ENCODE results near the gene FRMD4B. TPM values are rescaled to one million over a fixed set of nuclear protein-coding genes. Genes with fewer than 3 reads are reported as not detected.

The FRMD4B gene
- total RNA-seq, 1 donor: 76.5 TPM

DNA sequence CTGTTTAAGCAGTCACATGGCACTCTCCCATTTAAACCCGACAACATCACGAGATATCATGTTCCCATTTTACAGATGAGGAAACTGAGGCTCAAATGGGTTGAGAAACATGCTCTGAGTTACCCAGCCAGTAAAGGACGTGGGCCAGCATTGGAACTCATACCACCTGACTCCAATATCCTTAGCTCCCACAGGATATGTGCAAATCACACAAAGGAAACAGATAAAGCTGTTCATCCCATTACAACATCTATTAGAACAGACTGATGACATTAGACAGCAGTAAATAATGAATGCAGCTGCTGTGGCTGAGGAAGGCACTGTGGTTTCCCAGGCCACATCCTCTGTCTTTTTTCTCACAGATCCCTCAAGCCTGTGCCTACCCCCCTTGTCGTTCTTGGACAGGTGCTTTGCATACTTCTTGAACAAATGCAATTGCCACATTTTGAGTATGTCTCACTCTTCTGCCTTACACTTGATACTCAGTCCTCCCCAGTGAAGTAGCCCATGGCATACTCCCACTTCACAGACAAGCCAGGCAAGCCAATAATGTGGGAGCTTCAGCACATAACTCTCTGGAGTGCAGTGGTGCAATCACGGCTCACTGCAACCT lies 17.7 kb downstream of the FRMD4B start:
- peak in 2 of 3 donors; percentile 78 to 92 for DNase-seq (ENCODE audit: low read depth in 2 of 3, low spot score in 2 of 3)

DNA sequence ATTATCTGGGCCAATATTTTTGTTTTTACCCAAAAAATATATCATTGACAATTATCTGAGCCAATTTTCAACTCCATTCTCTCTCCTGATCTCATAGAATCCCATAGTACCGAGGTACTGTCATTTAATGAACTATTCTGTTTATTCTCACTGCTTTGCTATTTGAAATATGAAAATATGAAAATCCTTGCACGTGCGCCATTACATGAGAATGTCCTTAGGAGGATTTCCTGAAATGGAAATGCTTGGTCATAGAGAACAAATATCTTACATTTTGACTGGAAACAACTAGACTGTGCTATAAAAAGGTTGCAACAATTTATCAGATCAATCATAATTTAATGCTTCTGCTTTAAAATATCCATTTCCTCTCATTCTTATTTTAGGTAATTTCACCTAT lies 18.3 kb downstream of the FRMD4B start:
- no peak for DNase-seq (ENCODE audit: low read depth in 2 of 3, low spot score in 2 of 3)

DNA sequence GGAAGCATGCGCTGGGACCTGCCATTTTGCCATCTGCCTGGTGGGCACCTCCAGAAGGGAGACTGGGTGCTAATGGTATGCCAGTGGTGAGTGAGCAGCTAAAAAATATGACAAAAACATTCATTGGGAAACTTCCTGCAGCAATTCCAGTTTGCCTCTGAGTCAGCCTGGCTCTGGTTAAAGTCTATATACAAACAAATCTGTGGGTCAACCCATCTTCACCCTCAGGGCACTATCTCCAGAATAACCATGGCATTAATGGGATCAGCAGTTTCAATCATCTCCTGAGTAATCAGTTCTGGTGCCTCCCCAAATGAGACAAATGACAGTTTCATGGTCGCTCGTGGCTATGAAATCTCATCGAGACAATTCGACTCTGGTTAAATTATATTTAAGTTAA lies 21.5 kb downstream of the FRMD4B start:
- no peak for DNase-seq (ENCODE audit: low read depth in 2 of 3, low spot score in 2 of 3)

- DNase-seq (ENCODE audit: low read depth in 2 of 3, low spot score in 2 of 3): no peak
Measured at GRCh38 chr3:69360690-69361089, 25.2 kb downstream of the FRMD4B start.

DNA sequence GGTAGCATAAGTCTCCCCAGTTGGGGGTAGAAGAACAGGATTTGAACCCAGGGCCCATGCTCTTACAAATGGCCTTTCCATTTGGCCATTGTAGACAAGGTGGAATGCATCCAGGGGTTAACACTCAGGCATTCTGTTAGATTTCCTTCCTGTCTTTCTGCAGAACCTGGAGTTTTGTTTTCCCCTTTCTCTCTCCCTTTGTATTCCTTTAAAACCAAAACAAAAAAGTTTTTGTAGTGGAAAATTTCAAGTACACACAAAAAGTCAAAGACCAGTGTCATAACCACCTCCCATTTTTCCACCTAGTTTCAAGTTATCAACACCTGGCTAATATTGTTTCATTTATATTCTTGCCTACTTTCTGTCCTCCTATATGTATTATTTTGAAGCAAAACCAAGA lies 26.0 kb downstream of the FRMD4B start:
- DNase-seq (ENCODE audit: low read depth in 2 of 3, low spot score in 2 of 3): no peak

GRCh38 chr3:69359339-69359893 lies 26.5 kb downstream of the FRMD4B start:
- no peak for DNase-seq (ENCODE audit: low read depth in 2 of 3, low spot score in 2 of 3)

GRCh38 chr3:69357196-69357595 lies 28.7 kb downstream of the FRMD4B start:
- DNase-seq (ENCODE audit: low read depth in 2 of 3, low spot score in 2 of 3): no peak

- no peak for DNase-seq (ENCODE audit: low read depth in 2 of 3, low spot score in 2 of 3)
Measured at GRCh38 chr3:69354948-69355347, 30.9 kb downstream of the FRMD4B start.

DNA sequence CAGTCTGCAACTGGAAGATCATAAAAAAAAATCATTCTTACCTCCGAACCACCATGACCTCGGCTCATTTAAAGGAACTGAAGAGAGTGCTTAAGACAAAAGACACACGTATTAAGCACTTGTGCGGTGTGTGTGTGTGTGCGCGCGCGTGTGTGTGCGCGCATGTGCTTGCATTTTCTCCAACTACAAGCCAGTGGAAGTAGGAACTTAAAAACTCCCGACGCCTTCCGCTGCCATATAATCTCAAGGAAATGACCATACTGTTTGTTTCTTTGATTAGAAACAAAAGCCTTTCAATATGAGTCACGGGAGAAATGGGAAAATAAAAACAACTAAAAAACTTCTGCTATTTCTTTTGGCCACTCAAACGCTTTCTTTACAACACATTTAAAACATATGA lies 32.4 kb downstream of the FRMD4B start:
- peak in 2 of 3 donors; percentile 73 to 75 for DNase-seq (ENCODE audit: low read depth in 2 of 3, low spot score in 2 of 3)

DNA sequence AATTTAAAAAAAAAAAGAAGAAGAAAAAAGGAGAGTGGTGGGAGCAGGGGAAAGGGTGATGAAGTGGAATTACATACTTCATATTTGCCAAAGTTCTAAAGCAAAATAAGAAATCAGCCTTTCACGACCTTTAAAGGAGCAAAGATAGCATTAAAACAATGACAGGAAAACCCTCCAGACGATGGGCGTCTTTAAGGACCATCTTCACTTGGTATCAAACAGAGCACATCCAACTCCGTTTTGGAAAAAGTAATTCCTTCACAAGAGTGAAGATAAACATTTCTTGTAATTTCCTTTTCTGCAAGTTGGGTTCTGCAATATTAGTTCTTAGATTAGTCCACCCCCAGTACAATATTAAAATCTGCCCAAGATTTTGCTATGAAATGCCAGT lies 32.8 kb downstream of the FRMD4B start:
- no peak for DNase-seq (ENCODE audit: low read depth in 2 of 3, low spot score in 2 of 3)

- DNase-seq (ENCODE audit: low read depth in 2 of 3, low spot score in 2 of 3): no peak
Measured at GRCh38 chr3:69352305-69353087, 33.4 kb downstream of the FRMD4B start.

GRCh38 chr3:69343875-69344274 lies 42.0 kb downstream of the FRMD4B start:
- DNase-seq (ENCODE audit: low read depth in 2 of 3, low spot score in 2 of 3): no peak

DNA sequence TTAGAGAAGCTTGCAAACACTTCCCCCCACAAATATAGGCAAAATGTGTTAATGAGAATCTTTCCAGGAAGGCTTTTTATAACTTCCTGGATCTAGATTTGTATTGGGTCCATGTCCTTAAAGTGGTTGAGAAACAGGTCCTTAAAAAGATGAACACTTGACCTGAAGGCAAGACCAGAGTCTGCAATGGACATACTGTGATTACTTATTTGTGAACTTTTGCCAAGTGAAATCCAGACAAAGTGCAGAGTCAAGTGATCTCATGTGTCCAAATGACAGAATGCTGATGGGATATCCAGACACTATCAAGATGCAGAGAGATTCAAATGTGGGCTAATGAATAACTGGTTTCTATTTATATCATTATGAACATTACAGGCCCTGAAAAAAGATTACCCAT lies 43.8 kb downstream of the FRMD4B start:
- DNase-seq (ENCODE audit: low read depth in 2 of 3, low spot score in 2 of 3): no peak

DNA sequence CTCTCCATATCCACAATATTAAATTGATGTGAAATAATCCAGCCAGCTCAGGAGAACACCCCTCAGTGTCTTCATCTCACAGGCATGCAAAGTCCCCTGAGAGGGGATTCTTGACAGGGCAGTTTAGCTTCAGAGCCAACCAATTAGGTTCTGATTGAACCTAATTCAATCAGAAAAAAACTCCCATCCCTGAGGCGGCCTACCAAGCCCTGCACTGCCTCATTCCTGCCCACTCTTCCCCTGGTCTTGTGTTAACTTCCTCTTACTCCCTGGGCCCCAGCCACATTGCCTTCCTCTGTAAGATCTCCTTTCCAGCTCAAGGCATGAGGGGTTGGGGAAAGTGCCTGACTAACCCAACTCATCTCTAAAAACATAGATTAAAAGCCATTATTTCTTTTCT lies 46.1 kb downstream of the FRMD4B start:
- peak in 2 of 3 donors; percentile 56 to 62 for DNase-seq (ENCODE audit: low read depth in 2 of 3, low spot score in 2 of 3)

- no peak for DNase-seq (ENCODE audit: low read depth in 2 of 3, low spot score in 2 of 3)
Measured at GRCh38 chr3:69338911-69339310, 47.0 kb downstream of the FRMD4B start.

GRCh38 chr3:69332934-69333333 lies 53.0 kb downstream of the FRMD4B start:
- DNase-seq (ENCODE audit: low read depth in 2 of 3, low spot score in 2 of 3): no peak

DNA sequence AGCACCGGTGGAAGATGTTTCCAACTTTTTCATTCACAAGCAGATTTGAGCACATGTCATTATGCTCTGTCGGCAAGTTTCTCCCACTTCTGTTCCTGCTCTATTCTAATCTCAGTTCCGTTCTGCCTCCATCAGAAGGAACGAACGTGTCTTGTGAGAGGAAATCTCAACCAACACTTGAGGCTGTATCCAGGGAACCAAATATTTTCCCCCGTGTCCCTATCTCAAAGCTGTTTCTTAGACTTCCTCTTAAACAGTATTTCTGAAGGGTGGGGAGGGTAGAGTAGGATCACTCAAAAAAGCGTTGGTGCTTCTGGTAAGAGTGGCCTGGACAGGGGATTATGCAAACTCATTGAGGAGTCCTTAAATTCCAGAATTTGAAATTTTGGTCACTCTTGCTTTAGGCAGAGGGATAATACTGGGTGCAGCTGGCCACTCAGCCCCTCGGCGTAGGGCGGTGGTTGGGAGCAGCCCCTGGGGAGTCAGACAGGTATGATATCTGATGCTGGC lies 54.9 kb downstream of the FRMD4B start:
- peak in 2 of 3 donors; percentile 81 to 94 for DNase-seq (ENCODE audit: low read depth in 2 of 3, low spot score in 2 of 3)

DNA sequence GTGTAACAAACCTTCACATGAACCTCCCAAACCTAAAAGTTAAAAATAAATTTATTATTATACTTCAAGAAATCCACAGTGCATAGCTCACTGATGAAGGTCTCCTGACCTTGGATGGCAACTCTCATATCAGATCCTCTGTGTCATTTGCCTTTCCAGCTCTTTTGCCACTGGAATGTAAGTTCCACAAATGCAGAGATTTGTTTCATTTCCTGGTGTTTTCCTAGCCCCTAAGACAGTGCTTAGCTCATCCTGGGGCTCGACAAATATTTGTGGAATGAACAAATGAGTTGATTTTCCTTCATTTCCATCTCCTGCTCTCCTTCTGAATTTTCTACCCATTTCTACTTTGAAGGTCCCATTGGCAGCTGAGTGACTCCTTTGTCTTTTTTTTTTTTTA lies 56.0 kb downstream of the FRMD4B start:
- DNase-seq (ENCODE audit: low read depth in 2 of 3, low spot score in 2 of 3): no peak

DNA sequence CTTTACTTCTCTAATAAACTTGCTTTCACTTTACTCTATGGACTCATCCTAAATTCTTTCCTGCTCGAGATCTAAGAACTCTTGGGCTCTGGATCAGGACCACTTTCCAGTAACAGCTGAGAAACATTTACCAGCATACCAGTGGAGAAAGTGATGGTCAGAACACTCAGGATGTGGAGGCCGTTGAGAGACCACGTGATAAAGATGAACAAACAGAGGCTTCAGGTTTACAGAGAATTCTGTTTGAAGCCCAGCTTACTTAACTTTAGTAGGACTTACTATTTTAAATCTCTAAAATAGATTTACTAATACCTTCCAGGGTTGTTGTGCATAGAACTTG lies 57.0 kb downstream of the FRMD4B start:
- no peak for DNase-seq (ENCODE audit: low read depth in 2 of 3, low spot score in 2 of 3)

GRCh38 chr3:69328103-69328962 lies 57.6 kb downstream of the FRMD4B start:
- DNase-seq (ENCODE audit: low read depth in 2 of 3, low spot score in 2 of 3): no peak

DNA sequence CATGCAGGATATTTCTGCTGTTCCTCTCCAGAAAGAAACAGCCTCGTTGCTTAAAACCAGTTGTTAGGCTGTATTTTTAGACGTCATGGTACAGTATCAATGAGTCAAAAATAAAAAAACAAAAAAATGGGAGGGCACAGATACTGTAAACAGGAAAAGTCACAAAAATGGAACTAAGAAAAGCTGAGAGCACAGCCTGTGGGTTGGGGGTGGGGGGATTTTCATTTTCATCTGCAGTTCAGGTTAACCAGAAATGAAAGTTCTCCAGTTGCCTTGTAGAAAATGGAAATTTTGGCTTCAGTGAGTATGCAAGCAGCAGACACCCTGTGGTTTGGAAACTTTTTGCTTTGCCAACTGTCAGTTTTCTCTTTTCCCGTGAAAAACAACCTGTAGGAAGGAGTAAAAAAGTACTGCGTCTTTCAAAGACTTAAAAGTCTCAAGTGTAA lies 59.0 kb downstream of the FRMD4B start:
- DNase-seq (ENCODE audit: low read depth in 2 of 3, low spot score in 2 of 3): peak in 2 of 3 donors; percentile 74 to 79
